Measurements from ENCODE around the gene PLEK. TPM values are rescaled to one million over a fixed set of nuclear protein-coding genes. Genes with fewer than 3 reads are reported as not detected.
A peak's percentile ranks its signal among the peaks of the same experiment; 100 is the strongest.
"Not testable (repeated sequence)": the region's sequence is repeated elsewhere in the genome, so short reads cannot be mapped to it uniquely, and the experiment has no call there.

PLEK gene
- total RNA-seq, 2 donors from 2014 or later: 2.6 to 7.8 TPM

GRCh38 chr2:68429311-68429826 lies 64.3 kb downstream of the PLEK start:
- ATAC-seq (no peak), DNase-seq (no peak)
- intact Hi-C loops (cut with DNase I, micrococcal nuclease): no loop called here

- intact Hi-C loops (cut with DNase I, micrococcal nuclease): no loop called here
- ATAC-seq: no peak
- no peak for DNase-seq
Measured at GRCh38 chr2:68431316-68431972, 66.4 kb downstream of the PLEK start.

- DNase-seq (peak in 1 of 2 donors; percentile 30), ATAC-seq (peak; percentile 85)
- intact Hi-C loops (cut with DNase I, micrococcal nuclease): no loop called here
Measured at GRCh38 chr2:68432696-68433658, 67.9 kb downstream of the PLEK start.

GRCh38 chr2:68434981-68435380 lies 69.9 kb downstream of the PLEK start:
- intact Hi-C loops (cut with DNase I, micrococcal nuclease): no loop called here
- DNase-seq: no peak
- ATAC-seq: no peak

- no peak for ATAC-seq
- no peak for DNase-seq
Measured at GRCh38 chr2:68435615-68436014, 70.5 kb downstream of the PLEK start.

GRCh38 chr2:68436270-68436669 lies 71.2 kb downstream of the PLEK start:
- ATAC-seq: no peak
- no peak for DNase-seq
- intact Hi-C loops (cut with DNase I, micrococcal nuclease): no loop called here

More at GRCh38 chr2:68435615-68436014, 70.5 kb downstream of the PLEK start:
- intact Hi-C loops (cut with DNase I, micrococcal nuclease): no loop called here

GRCh38 chr2:68438455-68439303 lies 73.6 kb downstream of the PLEK start:
- no peak for ATAC-seq
- intact Hi-C loops (cut with DNase I, micrococcal nuclease): no loop called here

GRCh38 chr2:68441179-68441993 lies 76.3 kb downstream of the PLEK start:
- DNase-seq: peak; percentile 71 to 80
- intact Hi-C loops (cut with DNase I, micrococcal nuclease): loop anchor here in 1 of 2 donors (5.0 to 10.0 kb wide), 2 partner anchors 79 to 317 kb away; no protein-coding TSS in a partner anchor
- ATAC-seq: peak; percentile 83

More at GRCh38 chr2:68438455-68439303, 73.6 kb downstream of the PLEK start:
- no peak for DNase-seq

- no peak for DNase-seq
- intact Hi-C loops (cut with DNase I, micrococcal nuclease): loop anchor here in 1 of 2 donors (5.0 to 10.0 kb wide), 2 partner anchors 80 to 317 kb away; no protein-coding TSS in a partner anchor
- no peak for ATAC-seq
Measured at GRCh38 chr2:68441994-68442322, 76.9 kb downstream of the PLEK start.

- ATAC-seq, DNase-seq: not testable (repeated sequence)
- intact Hi-C loops (cut with DNase I, micrococcal nuclease): loop anchor here in 1 of 2 donors (10.0 kb wide), 1 partner anchor 322 kb away; no protein-coding TSS in a partner anchor
Measured at GRCh38 chr2:68446425-68446824, 81.3 kb downstream of the PLEK start.

Other genes starting within 250 kb of the PLEK start
- gene PNO1, start 207.4 kb upstream of the PLEK start, total RNA-seq: 10 to 100 TPM in 1 of 2 donors, 1 to 10 TPM in 1; 5.5 to 10.5 TPM
- 10 to 100 TPM; 54.7 to 56.3 TPM for gene PPP3R1, start 112.8 kb upstream of the PLEK start, total RNA-seq
- gene CNRIP1, start 45.3 kb upstream of the PLEK start, total RNA-seq: 1 to 10 TPM; 3.1 to 8.0 TPM
- 1 to 10 TPM; 1.5 to 2.1 TPM for gene FBXO48, start 102.0 kb downstream of the PLEK start, total RNA-seq
- gene APLF, start 102.3 kb downstream of the PLEK start, total RNA-seq: 1 to 10 TPM; 1.3 to 3.4 TPM

Measured in left colon (tissue), 2 donors.